Activated naive CD4-positive, alpha-beta T cell treated with anti-CD3 and anti-CD28 coated beads for 36 hours (primary cell): ENCODE results near the gene GALNT17. TPM values are rescaled to one million over a fixed set of nuclear protein-coding genes. Genes with fewer than 3 reads are reported as not detected.
"Not testable (repeated sequence)": the region's sequence is repeated elsewhere in the genome, so short reads cannot be mapped to it uniquely, and the experiment has no call there.

ENCODE experiments used
- CTCF ChIA-PET: fragments of 350-600 bp; sonication (Branson Sonifier 250); formaldehyde crosslinking; loops from one replicate; lab custom pipeline; 2021; ENCODE audit warnings: antibody characterized with exemption; lab: Charles Lee
- DNase-seq: peaks from one replicate; pipeline ENCODE4 v3.0.0-alpha.2; 2020
- H3K27ac Mint-ChIP-seq: one replicate; pipeline ENCODE4 v1.8.0; 2021; ENCODE audit warnings: mild to moderate bottlenecking, mixed read lengths
- H3K27me3 Mint-ChIP-seq: one replicate; pipeline ENCODE4 v1.8.0; 2021; ENCODE audit warnings: low read depth, mixed read lengths
- H3K36me3 Mint-ChIP-seq: one replicate; pipeline ENCODE4 v1.8.0; 2021; ENCODE audit warnings: low read depth, mixed read lengths
- H3K4me1 Mint-ChIP-seq: one replicate; pipeline ENCODE4 v1.8.0; 2021; ENCODE audit warnings: low read depth, mixed read lengths
- H3K4me3 Mint-ChIP-seq: one replicate; pipeline ENCODE4 v1.8.0; 2021; ENCODE audit warnings: mild to moderate bottlenecking, moderate library complexity, mixed read lengths
- H3K9me3 Mint-ChIP-seq: one replicate; pipeline ENCODE4 v1.8.0; 2021; ENCODE audit warnings: mixed read lengths
- intact Hi-C: fragments of 100-400 bp; cut with micrococcal nuclease; formaldehyde crosslinking; loops from one replicate; pipeline ENCODE4 v1.15.1; 2023
- total RNA-seq, 2 experiments: library from RNA; stranded (reverse); gene quantifications; one replicate each; pipeline ENCODE4 v1.2.3, GENCODE V29; 2021

Gene GALNT17
- total RNA-seq, 2 experiments from 2014 or later = not detected

DNA sequence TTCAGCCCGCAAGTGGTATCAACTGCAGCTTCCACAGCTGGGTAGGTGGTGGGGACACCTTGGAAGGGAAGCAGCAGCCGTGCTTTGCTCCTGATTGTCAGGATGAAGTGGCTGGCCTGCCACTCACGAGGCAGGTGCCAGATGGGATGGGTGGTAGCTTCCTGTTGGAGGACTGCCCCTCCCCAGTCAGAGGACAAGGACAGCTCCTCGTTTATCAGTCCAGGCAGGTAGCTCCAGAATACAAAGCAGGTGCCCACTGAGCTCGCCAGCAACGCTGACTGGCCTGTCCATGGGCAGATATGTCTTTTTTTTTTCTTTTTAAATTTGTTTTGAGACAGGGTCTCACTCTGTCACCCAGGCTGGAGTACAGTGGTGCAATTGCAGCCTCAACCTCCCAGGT is 431.3 kb downstream of the GALNT17 start:
- Mint-ChIP-seq H3K4me3 (no peak overlapping the region), H3K4me1 (no peaks in the 10 kb centered on the region), H3K9me3 (peaks cover 8% of the 10 kb centered on the region), H3K27ac (no peak overlapping the region), H3K36me3 (no peaks in the 10 kb centered on the region), H3K27me3 (no peaks in the 10 kb centered on the region)
- intact Hi-C loops = no loop called here
- no peak for DNase-seq
- CTCF ChIA-PET = no interaction called here

DNA sequence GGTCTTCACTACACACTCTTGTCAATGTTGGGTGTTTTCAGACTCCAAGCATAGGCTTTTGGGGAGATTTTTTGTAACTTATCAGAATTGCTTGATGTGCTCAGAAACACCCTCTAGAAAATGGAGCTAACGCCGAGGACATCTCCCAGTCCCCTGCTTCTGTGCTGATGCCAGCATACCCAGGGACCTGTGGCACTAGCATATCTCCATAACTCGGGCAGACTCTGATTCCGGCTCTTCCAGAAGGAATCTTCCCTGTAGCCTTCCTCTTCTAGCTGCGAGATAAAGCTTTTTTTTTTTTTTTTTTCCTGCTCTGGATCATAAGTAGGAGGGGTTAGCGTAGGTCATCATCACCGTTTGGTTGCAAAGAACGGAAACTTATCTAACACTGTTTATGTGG is 434.4 kb downstream of the GALNT17 start:
- CTCF ChIA-PET = no interaction called here
- intact Hi-C loops = no loop called here
- no peaks in the 10 kb centered on the region for H3K4me1 Mint-ChIP-seq
- no peaks in the 10 kb centered on the region for H3K36me3 Mint-ChIP-seq
- peaks cover 8% of the 10 kb centered on the region for H3K9me3 Mint-ChIP-seq
- no peaks in the 10 kb centered on the region for H3K27me3 Mint-ChIP-seq
- no peak overlapping the region for H3K27ac Mint-ChIP-seq
- H3K4me3 Mint-ChIP-seq = no peak overlapping the region
- no peak for DNase-seq

- intact Hi-C loops = no loop called here
- no peaks in the 10 kb centered on the region for H3K4me1 Mint-ChIP-seq
- CTCF ChIA-PET = no interaction called here
Observed at GRCh38 chr7:71566991-71567390, 435.0 kb downstream of the GALNT17 start.

GRCh38 chr7:71574153-71574860 is 442.4 kb downstream of the GALNT17 start:
- Mint-ChIP-seq H3K27ac (no peak overlapping the region), H3K4me3 (no peak overlapping the region), H3K36me3 (no peaks in the 10 kb centered on the region), H3K9me3 (peaks cover 6% of the 10 kb centered on the region), H3K4me1 (no peaks in the 10 kb centered on the region), H3K27me3 (no peaks in the 10 kb centered on the region)
- intact Hi-C loops = no loop called here
- DNase-seq = no peak
- CTCF ChIA-PET = no interaction called here

More at GRCh38 chr7:71566991-71567390, 435.0 kb downstream of the GALNT17 start:
- Mint-ChIP-seq H3K4me3 (no peak overlapping the region), H3K27me3 (no peaks in the 10 kb centered on the region), H3K9me3 (peaks cover 8% of the 10 kb centered on the region), H3K36me3 (no peaks in the 10 kb centered on the region), H3K27ac (no peak overlapping the region)
- DNase-seq = no peak

- H3K4me3 Mint-ChIP-seq = no peak overlapping the region
- CTCF ChIA-PET = no interaction called here
- no peaks in the 10 kb centered on the region for H3K36me3 Mint-ChIP-seq
- H3K27me3 Mint-ChIP-seq = no peaks in the 10 kb centered on the region
- no peaks in the 10 kb centered on the region for H3K4me1 Mint-ChIP-seq
- intact Hi-C loops = no loop called here
- peaks cover 13% of the 10 kb centered on the region for H3K9me3 Mint-ChIP-seq
- H3K27ac Mint-ChIP-seq = no peak overlapping the region
- DNase-seq = no peak
Observed at GRCh38 chr7:71580027-71580426, 448.1 kb downstream of the GALNT17 start.

DNA sequence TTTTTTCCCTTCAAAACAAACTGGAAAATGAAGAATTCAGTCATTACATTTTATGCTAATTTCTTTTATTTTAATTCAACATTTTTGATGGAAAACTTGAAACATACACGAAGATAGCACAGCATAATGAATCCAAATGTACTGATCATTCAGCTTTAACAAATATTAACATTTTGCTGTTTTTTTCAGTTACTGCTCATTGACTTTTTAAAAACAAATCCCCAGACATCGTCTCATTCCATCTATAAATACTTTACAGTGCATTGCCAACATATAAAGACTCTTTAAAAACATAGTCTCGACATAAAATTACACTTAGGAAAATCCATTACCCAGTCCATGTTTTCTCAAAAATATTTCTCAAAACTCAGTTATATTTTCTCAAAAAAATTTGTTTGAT is 452.3 kb downstream of the GALNT17 start:
- H3K27ac Mint-ChIP-seq = no peak overlapping the region
- intact Hi-C loops = no loop called here
- no peak overlapping the region for H3K4me3 Mint-ChIP-seq
- DNase-seq = no peak
- H3K36me3 Mint-ChIP-seq = no peaks in the 10 kb centered on the region
- H3K4me1 Mint-ChIP-seq = no peaks in the 10 kb centered on the region
- H3K9me3 Mint-ChIP-seq = peaks cover 11% of the 10 kb centered on the region
- no peaks in the 10 kb centered on the region for H3K27me3 Mint-ChIP-seq
- CTCF ChIA-PET = no interaction called here

DNA sequence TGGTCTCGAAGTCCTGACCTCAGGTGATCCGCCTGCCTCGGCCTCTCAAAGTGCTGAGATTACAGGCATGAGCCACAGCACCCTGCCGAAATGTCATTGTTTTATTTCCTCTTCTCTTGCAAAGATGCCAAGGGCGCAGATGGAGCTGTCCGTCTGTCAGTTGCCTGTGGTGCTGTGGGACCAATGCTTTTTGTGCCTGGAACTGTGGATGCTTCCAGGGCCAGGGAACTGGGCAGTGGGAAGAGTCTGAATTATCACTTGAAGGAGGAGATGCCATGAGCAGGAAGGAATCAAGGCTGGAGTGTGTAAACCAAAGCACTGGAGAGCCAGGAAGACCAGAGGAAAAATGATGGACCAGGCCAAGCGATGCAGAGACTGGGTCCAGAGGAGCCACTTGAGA is 459.9 kb downstream of the GALNT17 start:
- intact Hi-C loops = no loop called here
- no peak for DNase-seq
- Mint-ChIP-seq H3K4me1 (no peaks in the 10 kb centered on the region), H3K36me3 (no peaks in the 10 kb centered on the region), H3K9me3 (peaks cover 2% of the 10 kb centered on the region), H3K4me3 (no peak overlapping the region), H3K27ac (no peak overlapping the region), H3K27me3 (no peaks in the 10 kb centered on the region)
- CTCF ChIA-PET = interaction anchor here (0.6 to 0.7 kb wide), 2 partner anchors 20 to 107 kb away, joined by 3 read pairs; no protein-coding TSS in a partner anchor

- CTCF ChIA-PET = interaction anchor here (0.6 kb wide), 1 partner anchor 20 kb away, joined by 3 read pairs; no protein-coding TSS in a partner anchor
- H3K9me3 Mint-ChIP-seq, DNase-seq, H3K4me1 Mint-ChIP-seq, H3K27ac Mint-ChIP-seq, H3K36me3 Mint-ChIP-seq, intact Hi-C loops, H3K27me3 Mint-ChIP-seq, H3K4me3 Mint-ChIP-seq: not testable (repeated sequence)
Observed at GRCh38 chr7:71592388-71592787, 460.4 kb downstream of the GALNT17 start.

DNA sequence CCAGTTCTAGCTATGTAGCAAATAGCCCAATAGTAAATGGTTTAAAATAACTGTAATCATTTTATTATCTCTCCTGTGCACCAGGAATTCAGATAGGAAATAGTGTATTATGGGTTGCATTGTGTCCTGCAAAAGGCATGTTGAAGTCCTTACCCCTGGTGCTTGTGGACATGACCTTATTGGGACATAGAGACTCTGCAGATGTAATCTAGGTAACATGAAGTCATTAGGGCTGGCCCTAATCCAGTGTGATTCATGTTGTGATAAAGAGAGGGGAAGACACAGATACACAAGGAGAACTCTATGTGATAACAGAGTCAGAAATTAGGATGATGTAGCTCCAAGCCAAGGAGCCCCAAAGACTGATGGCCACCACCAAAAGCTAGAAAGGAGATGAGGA is 462.8 kb downstream of the GALNT17 start:
- CTCF ChIA-PET = interaction anchor here (0.7 kb wide), 1 partner anchor 611 kb away, joined by 3 read pairs; no protein-coding TSS in a partner anchor
- no peaks in the 10 kb centered on the region for H3K4me1 Mint-ChIP-seq
- no peaks in the 10 kb centered on the region for H3K27me3 Mint-ChIP-seq
- H3K9me3 Mint-ChIP-seq = peaks cover 2% of the 10 kb centered on the region
- DNase-seq = no peak
- no peaks in the 10 kb centered on the region for H3K36me3 Mint-ChIP-seq
- no peak overlapping the region for H3K27ac Mint-ChIP-seq
- no peak overlapping the region for H3K4me3 Mint-ChIP-seq
- intact Hi-C loops = no loop called here

DNA sequence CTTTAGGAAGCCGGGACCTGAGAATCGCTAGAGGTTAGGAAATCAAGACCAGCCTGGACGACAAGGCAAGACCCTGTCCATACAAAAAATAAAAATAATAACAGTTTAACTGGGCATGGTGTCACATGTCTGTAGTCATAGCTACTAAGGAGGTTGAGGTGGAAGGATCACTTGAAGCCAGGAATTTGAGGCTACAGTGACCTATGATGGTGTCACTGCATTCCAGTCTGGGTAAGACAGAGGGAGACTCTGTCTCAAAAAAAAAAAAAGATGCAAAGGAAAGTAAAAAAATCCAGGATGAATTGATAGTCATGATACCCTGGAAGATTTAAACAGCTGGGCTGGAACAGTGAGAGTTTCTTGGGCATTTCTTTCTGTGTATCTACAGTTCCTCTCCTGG is 463.2 kb downstream of the GALNT17 start:
- no peaks in the 10 kb centered on the region for H3K4me1 Mint-ChIP-seq
- H3K36me3 Mint-ChIP-seq = no peaks in the 10 kb centered on the region
- intact Hi-C loops = no loop called here

DNA sequence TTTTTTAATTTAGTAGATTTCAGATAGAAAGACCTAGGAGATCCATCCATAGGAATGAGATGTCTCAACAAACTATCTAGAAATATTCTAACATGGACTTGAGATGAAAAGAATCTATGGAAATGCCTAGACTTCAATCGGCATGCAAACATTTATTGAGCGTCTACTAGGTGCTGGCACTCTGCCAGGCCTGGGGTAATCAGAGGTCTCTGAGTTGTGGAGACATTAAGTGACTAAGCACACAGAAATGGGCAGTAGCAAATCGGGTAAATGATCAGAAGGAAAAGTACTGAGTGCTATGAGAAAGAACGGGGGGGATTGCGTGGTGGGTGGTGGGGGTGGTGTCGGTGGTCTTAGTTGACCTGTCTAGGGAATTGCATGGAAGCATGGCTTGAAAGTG is 466.6 kb downstream of the GALNT17 start:
- CTCF ChIA-PET = no interaction called here
- Mint-ChIP-seq H3K27me3 (peaks cover 3% of the 10 kb centered on the region), H3K4me1 (no peaks in the 10 kb centered on the region), H3K27ac (no peak overlapping the region), H3K36me3 (no peaks in the 10 kb centered on the region), H3K9me3 (peaks cover 3% of the 10 kb centered on the region), H3K4me3 (no peak overlapping the region)
- intact Hi-C loops = no loop called here
- no peak for DNase-seq

More for the DNA sequence above, 463.2 kb downstream of the GALNT17 start:
- no peak for DNase-seq
- CTCF ChIA-PET = interaction anchor here (0.7 kb wide), 1 partner anchor 612 kb away, joined by 3 read pairs; no protein-coding TSS in a partner anchor
- no peak overlapping the region for H3K4me3 Mint-ChIP-seq
- no peak overlapping the region for H3K27ac Mint-ChIP-seq
- no peaks in the 10 kb centered on the region for H3K27me3 Mint-ChIP-seq
- peaks cover 2% of the 10 kb centered on the region for H3K9me3 Mint-ChIP-seq

DNA sequence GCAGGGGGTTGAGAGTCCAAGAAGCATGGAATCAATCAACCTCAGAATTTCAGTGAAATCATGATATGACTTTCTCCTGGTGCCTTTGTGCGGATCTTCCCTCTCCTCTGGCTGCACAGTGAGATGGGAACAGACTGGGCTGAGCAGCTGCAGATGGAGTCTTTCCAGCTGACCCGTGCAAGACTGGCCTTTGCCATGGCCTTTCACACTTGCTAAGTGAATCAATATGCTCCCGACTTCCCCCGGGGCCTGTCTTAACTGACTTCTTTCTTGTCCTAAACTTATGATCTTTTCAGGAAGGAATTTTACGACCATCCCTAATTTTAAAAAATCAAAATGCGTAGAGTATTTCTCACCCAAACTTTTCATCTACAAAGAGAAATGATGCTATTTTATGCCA is 469.9 kb downstream of the GALNT17 start:
- Mint-ChIP-seq H3K4me1 (no peaks in the 10 kb centered on the region), H3K9me3 (peaks cover 9% of the 10 kb centered on the region), H3K27ac (no peak overlapping the region), H3K36me3 (no peaks in the 10 kb centered on the region), H3K4me3 (no peak overlapping the region), H3K27me3 (peaks cover 3% of the 10 kb centered on the region)
- CTCF ChIA-PET = no interaction called here
- DNase-seq = no peak
- intact Hi-C loops = no loop called here

DNA sequence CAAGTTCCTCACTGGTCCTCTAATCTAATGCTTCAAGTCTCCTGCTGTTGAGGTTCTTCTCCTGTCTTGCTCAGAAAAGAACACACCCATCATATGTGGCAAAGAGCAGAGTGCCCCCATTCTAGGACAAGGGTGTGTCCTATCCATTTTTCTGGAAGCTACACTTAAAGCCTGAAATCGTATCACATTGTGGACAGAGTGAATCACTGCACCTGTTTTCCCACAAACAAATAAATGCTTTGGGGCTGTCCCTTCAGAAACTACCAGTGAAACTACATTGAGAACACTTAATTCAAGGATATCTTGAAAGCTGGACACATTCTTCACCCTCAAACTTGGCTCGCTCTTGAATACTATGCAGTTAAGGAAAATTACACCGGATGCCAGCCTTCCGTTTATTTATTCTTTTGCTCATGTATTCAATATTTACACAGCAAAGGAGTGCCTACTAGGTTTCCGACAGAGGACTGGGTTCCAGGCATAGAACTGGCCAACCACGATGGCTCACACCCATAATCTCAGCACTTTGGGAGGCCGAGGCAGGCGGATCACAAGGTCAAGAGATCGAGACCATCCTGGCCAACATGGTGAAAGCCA is 473.0 kb downstream of the GALNT17 start:
- intact Hi-C loops = no loop called here
- no peak overlapping the region for H3K27ac Mint-ChIP-seq

More for the DNA sequence above, 473.0 kb downstream of the GALNT17 start:
- no peak for DNase-seq
- Mint-ChIP-seq H3K9me3 (peaks cover 19% of the 10 kb centered on the region), H3K4me1 (no peaks in the 10 kb centered on the region), H3K36me3 (no peaks in the 10 kb centered on the region), H3K27me3 (peaks cover 3% of the 10 kb centered on the region), H3K4me3 (no peak overlapping the region)
- CTCF ChIA-PET = no interaction called here
